CD14-positive monocyte (primary cell): ENCODE measurements around the gene SERPINB8. TPM values are rescaled to one million over a fixed set of nuclear protein-coding genes. Genes with fewer than 3 reads are reported as not detected.

Experiments
- DNase-seq, 3 donors: peaks; one replicate each; pipeline ENCODE4 v3.0.0-alpha.2; 2011 to 2022
- H2AFZ ChIP-seq: 2 replicates; pipeline ENCODE4 v1.6.0; 2012; ENCODE audit warnings: mild to moderate bottlenecking, low read depth, low read length, inconsistent platforms; ENCODE audit not compliant: insufficient read depth, poor library complexity, severe bottlenecking
- H3K27ac ChIP-seq, 2 donors: 1 replicate in 1 of 2; 2 replicates in 1 of 2; pipeline ENCODE4 v1.5.1; 2012 to 2013; ENCODE audit warnings: low read length in 2 of 2, control low read depth in 1 of 2, inconsistent platforms in 1 of 2, low read depth in 1 of 2, mild to moderate bottlenecking in 1 of 2
- H3K27me3 ChIP-seq, 2 donors: one replicate each; pipeline versions ENCODE4 v1.6.0 to v1.6.1; 2011 to 2013; ENCODE audit warnings: low read length in 2 of 2; ENCODE audit not compliant: control insufficient read depth in 2 of 2, insufficient read depth in 2 of 2
- H3K36me3 ChIP-seq, 2 donors: replicated peaks in 1 of 2; 1 replicate in 1 of 2; 2 replicates in 1 of 2; pipeline versions ENCODE4 v1.5.1 to v1.6.1; 2012 to 2013; ENCODE audit warnings: low read length in 2 of 2, control low read depth in 1 of 2, inconsistent platforms in 1 of 2, mild to moderate bottlenecking in 1 of 2; ENCODE audit not compliant: insufficient read depth in 2 of 2, control insufficient read depth in 1 of 2
- H3K4me1 ChIP-seq, 2 donors: 1 replicate in 1 of 2; 2 replicates in 1 of 2; pipeline versions ENCODE4 v1.5.1 to v1.6.1; 2012 to 2013; ENCODE audit warnings: low read length in 2 of 2, control low read depth in 1 of 2, inconsistent platforms in 1 of 2, mild to moderate bottlenecking in 1 of 2, moderate library complexity in 1 of 2; ENCODE audit not compliant: insufficient read depth in 2 of 2, control insufficient read depth in 1 of 2
- H3K4me2 ChIP-seq: replicated peaks from 2 replicates; pipeline ENCODE3; 2012; ENCODE audit warnings: low read length, moderate library complexity, mild to moderate bottlenecking; ENCODE audit not compliant: poor library complexity, severe bottlenecking; ENCODE audit errors: extremely low read depth
- H3K4me3 ChIP-seq, 3 experiments: fragments of 200-600 bp in 1 of 3; sonication (generic) in 1 of 3; replicated peaks in 1 of 3; 1 replicate in 2 of 3; 2 replicates in 1 of 3; pipeline ENCODE4 v1.5.1; 2011 to 2013; ENCODE audit warnings: low read length in 3 of 3, mild to moderate bottlenecking in 3 of 3, control low read depth in 2 of 3, low read depth in 2 of 3, inconsistent platforms in 1 of 3, moderate library complexity in 1 of 3
- H3K79me2 ChIP-seq: 2 replicates; pipeline ENCODE4 v1.6.0; 2012; ENCODE audit warnings: mild to moderate bottlenecking, control low read depth, inconsistent platforms, low read length, moderate library complexity; ENCODE audit not compliant: insufficient read depth
- H3K9ac ChIP-seq: 2 replicates; pipeline ENCODE4 v1.6.0; 2017; ENCODE audit warnings: low read length, mild to moderate bottlenecking; ENCODE audit not compliant: insufficient read depth, poor library complexity, severe bottlenecking
- H3K9me3 ChIP-seq, 2 donors: replicated peaks in 1 of 2; 1 replicate in 1 of 2; 2 replicates in 1 of 2; pipeline versions ENCODE4 v1.5.1 to v1.6.1; 2012 to 2013; ENCODE audit warnings: low read length in 2 of 2, control low read depth in 1 of 2; ENCODE audit not compliant: control insufficient read depth in 1 of 2, insufficient read depth in 1 of 2
- H4K20me1 ChIP-seq: 2 replicates; pipeline ENCODE4 v1.6.0; 2012; ENCODE audit warnings: mild to moderate bottlenecking, low read length, control low read depth, moderate library complexity; ENCODE audit not compliant: insufficient read depth
- H3K27ac Mint-ChIP-seq, 7 donors: one replicate each; pipeline ENCODE4 v1.8.0; 2020; ENCODE audit warnings: mild to moderate bottlenecking in 7 of 7, mixed read lengths in 7 of 7, moderate library complexity in 6 of 7, inconsistent platforms in 2 of 7
- H3K27me3 Mint-ChIP-seq, 3 donors: one replicate each; pipeline ENCODE4 v1.8.0; 2021 to 2022; ENCODE audit warnings: low read depth in 3 of 3, mild to moderate bottlenecking in 3 of 3, mixed read lengths in 3 of 3, moderate library complexity in 3 of 3, inconsistent platforms in 1 of 3
- H3K36me3 Mint-ChIP-seq, 2 donors: one replicate each; pipeline ENCODE4 v1.8.0; 2020; ENCODE audit warnings: mixed read lengths in 2 of 2, inconsistent platforms in 1 of 2, mild to moderate bottlenecking in 1 of 2
- H3K4me1 Mint-ChIP-seq: one replicate; pipeline ENCODE4 v1.8.0; 2020; ENCODE audit warnings: mild to moderate bottlenecking, mixed read lengths
- H3K4me3 Mint-ChIP-seq, 2 donors: one replicate each; pipeline ENCODE4 v1.8.0; 2020; ENCODE audit warnings: mild to moderate bottlenecking in 2 of 2, mixed read lengths in 2 of 2, moderate library complexity in 1 of 2
- H3K9me3 Mint-ChIP-seq, 7 donors: one replicate each; pipeline ENCODE4 v1.8.0; 2020 to 2022; ENCODE audit warnings: mixed read lengths in 7 of 7, mild to moderate bottlenecking in 6 of 7, moderate library complexity in 6 of 7, inconsistent platforms in 2 of 7
- CTCF ChIP-seq: fragments of 200-600 bp; IDR thresholded peaks from one replicate; pipeline ENCODE4 v1.8.0; 2022; ENCODE audit warnings: antibody characterized with exemption, mild to moderate bottlenecking
- WGBS: methylation state at CpG from one replicate; pipeline ENCODE4 v1.1.5; 2013; ENCODE audit warnings: missing lambda C conversion rate; ENCODE audit not compliant: insufficient coverage; 5-methylcytosine and 5-hydroxymethylcytosine counted together
- intact Hi-C, 2 donors: fragments of 100-400 bp; cut with micrococcal nuclease; formaldehyde crosslinking; loops; one replicate each; pipeline versions ENCODE4 v1.15.0 to v1.15.1; 2023
- polyA plus RNA-seq, 3 donors: library from polyadenylated mRNA; depleted of rRNA in 1 of 3; unstranded in 2 of 3; stranded (reverse) in 1 of 3; fragments of 300-500 nt in 2 of 3; fragments of >200 nt in 1 of 3; fragmentation: Illumina TruSeq in 2 of 3; gene quantifications; 1 replicate in 2 of 3; 2 replicates in 1 of 3; pipeline ENCODE4 v1.2.3, GENCODE V29; 2012 to 2021

SERPINB8 gene
- polyA plus RNA-seq, 3 donors: 30.3 to 141 (median 115) TPM

DNA sequence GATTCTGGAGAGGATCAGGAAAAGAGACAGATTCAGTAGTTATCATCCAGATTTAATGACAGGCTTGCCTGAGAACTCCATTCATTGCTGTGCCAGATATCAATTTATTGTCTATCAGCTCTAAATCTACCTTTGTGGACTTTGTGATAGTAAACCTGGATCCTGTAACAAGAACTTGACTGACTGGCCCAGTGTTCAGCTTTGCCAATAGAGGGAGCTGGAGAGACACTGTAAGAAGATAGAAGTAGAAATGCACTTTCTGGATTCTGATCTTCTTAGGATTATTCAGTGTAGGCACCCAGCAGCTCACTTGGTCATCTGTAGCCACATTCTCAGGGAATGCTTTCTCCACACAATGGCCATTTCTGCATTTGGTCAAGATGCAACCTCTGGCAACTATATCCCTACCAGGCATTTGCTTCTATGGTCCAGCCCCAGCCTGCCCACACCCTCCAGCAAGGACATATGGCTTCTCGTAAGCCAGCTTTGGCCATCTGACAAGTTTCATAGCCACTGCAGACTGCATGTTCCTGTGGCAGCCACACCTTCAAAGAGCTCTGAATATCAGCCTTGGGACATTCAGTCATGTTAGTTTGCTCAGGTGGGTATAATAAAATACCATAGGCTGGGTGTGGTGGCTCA, 6.1 kb upstream of the SERPINB8 start:
- Histone ChIP-seq H3K9me3 (no peaks in the 10 kb centered on the region), H3K27me3 (no peaks in the 10 kb centered on the region), H3K36me3 (no peaks in the 10 kb centered on the region), H3K79me2 (peaks cover 17% of the 10 kb centered on the region), H3K27ac (no peak overlapping the region), H3K9ac (no peak overlapping the region), H3K4me3 (no peak overlapping the region), H3K4me1 (peaks cover 40 to 48% of the 10 kb centered on the region in 2 donors), H4K20me1 (no peaks in the 10 kb centered on the region), H3K4me2 (no peak overlapping the region), H2AFZ (no peak overlapping the region)
- intact Hi-C loops: loop anchor here in 1 of 2 donors (2.0 kb wide), 1 partner anchor 15 kb away; no protein-coding TSS in a partner anchor
- H3K36me3 Mint-ChIP-seq: no peaks in the 10 kb centered on the region
- H3K4me3 Mint-ChIP-seq: no peak overlapping the region
- WGBS: 86% methylated on average over 1 of the region's 1 CpG
- peaks cover 52% of the 10 kb centered on the region for H3K4me1 Mint-ChIP-seq
- H3K9me3 Mint-ChIP-seq: no peaks in the 10 kb centered on the region
- H3K27me3 Mint-ChIP-seq: peaks cover 0 to 5% (median 0%) of the 10 kb centered on the region in 3 donors
- peak; percentile 88 for TF ChIP-seq CTCF
- peak; percentile 59 to 76 (median 70) for DNase-seq
- peak overlapping the region in 4 of 7 donors; percentile 5 to 70 (median 44) for H3K27ac Mint-ChIP-seq

DNA sequence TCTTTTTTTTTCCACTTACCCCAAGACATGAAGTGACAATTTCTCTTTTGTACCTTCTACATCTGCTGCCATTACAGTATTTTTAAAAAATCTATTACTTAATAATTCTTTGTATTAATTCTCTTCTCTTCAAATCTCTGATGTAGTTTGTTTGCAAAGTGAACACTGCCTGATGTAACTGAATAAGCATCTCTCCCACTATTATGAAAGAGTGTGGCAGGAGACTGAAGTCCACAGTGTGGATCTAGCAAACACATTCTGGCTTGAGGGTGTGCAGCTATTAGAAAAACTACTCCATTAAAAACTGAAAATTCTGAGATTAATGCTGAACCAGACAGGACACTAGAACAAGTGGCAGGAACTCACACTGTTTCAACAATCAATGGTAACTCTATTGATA, 5.0 kb upstream of the SERPINB8 start:
- Mint-ChIP-seq H3K27me3 (peaks cover 0 to 5% (median 0%) of the 10 kb centered on the region in 3 donors), H3K36me3 (no peaks in the 10 kb centered on the region), H3K4me3 (no peak overlapping the region), H3K4me1 (peaks cover 63% of the 10 kb centered on the region), H3K27ac (no peak overlapping the region), H3K9me3 (no peaks in the 10 kb centered on the region)
- no peak for TF ChIP-seq CTCF
- Histone ChIP-seq H3K36me3 (no peaks in the 10 kb centered on the region), H3K4me1 (peaks cover 51 to 60% of the 10 kb centered on the region in 2 donors), H3K27me3 (no peaks in the 10 kb centered on the region), H3K4me3 (no peak overlapping the region), H3K9me3 (no peaks in the 10 kb centered on the region), H3K27ac (no peak overlapping the region), H3K9ac (no peak overlapping the region), H3K79me2 (peaks cover 27% of the 10 kb centered on the region), H4K20me1 (no peaks in the 10 kb centered on the region), H2AFZ (no peak overlapping the region), H3K4me2 (no peak overlapping the region)
- intact Hi-C loops: no loop called here
- no peak for DNase-seq
